Measurements from ENCODE around the gene HRK. TPM values are rescaled to one million over a fixed set of nuclear protein-coding genes. Genes with fewer than 3 reads are reported as not detected.

Gene HRK
- polyA plus RNA-seq, 3 donors, result 0.15 TPM; not detected in 2

DNA sequence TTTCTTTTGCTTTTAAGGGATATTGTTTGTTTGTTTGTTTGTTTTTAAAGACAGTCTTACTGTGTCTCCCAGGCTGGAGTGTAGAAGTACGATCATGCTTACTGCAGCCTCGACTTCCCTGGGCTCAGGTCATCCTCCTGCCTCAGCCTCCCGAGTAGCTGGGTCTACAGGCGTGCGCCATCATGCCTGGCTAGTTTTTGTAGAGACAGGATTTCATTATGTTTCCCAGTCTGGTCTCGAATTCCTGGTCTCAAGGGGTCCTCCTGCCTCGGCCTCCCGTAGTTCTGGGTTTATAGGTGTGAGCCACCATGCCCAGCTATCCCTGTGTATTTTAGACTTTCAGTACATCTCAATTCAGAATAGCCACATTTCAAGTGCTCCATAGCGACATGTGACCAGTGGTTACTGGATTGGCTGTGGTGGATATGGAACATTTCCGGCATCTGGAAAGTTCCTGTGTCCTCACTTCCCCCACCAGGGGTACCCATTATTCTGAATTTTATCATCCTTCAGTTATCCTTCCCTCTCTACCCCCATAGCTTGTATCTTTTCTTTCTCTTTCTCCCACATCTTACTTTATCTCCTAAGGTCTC, 61.1 kb downstream of the HRK start:
- Histone ChIP-seq H3K27me3 (ENCODE audit: control insufficient read depth in 2 of 2, insufficient read depth in 2 of 2, low read length in 2 of 2) (no peaks in the 10 kb centered on the region), H3K4me2 (replicated peaks; ENCODE audit: extremely low read depth, low read length, poor library complexity, severe bottlenecking) (peak overlapping the region; percentile 91), H3K4me1 (ENCODE audit: control insufficient read depth in 1 of 2, insufficient read depth in 2 of 2, low read length in 2 of 2) (peaks cover 10 to 12% of the 10 kb centered on the region in 2 donors), H2AFZ (ENCODE audit: insufficient read depth, low read depth, low read length, poor library complexity, severe bottlenecking) (no peak overlapping the region), H3K79me2 (ENCODE audit: insufficient read depth, low read length) (no peaks in the 10 kb centered on the region), H3K9ac (ENCODE audit: insufficient read depth, low read length, poor library complexity, severe bottlenecking) (no peak overlapping the region), H3K9me3 (replicated peaks in 1 of 2; ENCODE audit: control insufficient read depth in 1 of 2, insufficient read depth in 1 of 2, low read length in 2 of 2) (peaks cover 8 to 10% of the 10 kb centered on the region in 2 donors), H3K36me3 (replicated peaks in 1 of 2; ENCODE audit: control insufficient read depth in 1 of 2, insufficient read depth in 2 of 2, low read length in 2 of 2) (no peaks in the 10 kb centered on the region), H3K4me3 (replicated peaks in 1 of 3; ENCODE audit: low read depth in 2 of 3, low read length in 3 of 3) (peak overlapping the region in 1 of 3 experiments; percentile 89), H3K27ac (ENCODE audit: low read depth in 1 of 2, low read length in 2 of 2) (no peak overlapping the region), H4K20me1 (ENCODE audit: insufficient read depth, low read length) (no peaks in the 10 kb centered on the region)
- intact Hi-C loops (cut with micrococcal nuclease), result no loop called here
- Mint-ChIP-seq H3K27ac (peak overlapping the region in 2 of 7 donors; percentile 37 to 54), H3K9me3 (peaks cover 4 to 14% (median 9%) of the 10 kb centered on the region in 7 donors), H3K27me3 (ENCODE audit: low read depth in 3 of 3) (peaks cover 1 to 13% (median 7%) of the 10 kb centered on the region in 3 donors), H3K4me1 (peaks cover 15% of the 10 kb centered on the region), H3K4me3 (peak overlapping the region in 1 of 2 donors; percentile 35), H3K36me3 (no peaks in the 10 kb centered on the region)
- no peak for DNase-seq
- no peak for TF ChIP-seq CTCF (IDR thresholded peaks at IDR 0.05)
- 96% methylated on average over 9 of the region's 10 CpGs for WGBS (ENCODE audit: insufficient coverage)

GRCh38 chr12:116818948-116819832, 62.1 kb downstream of the HRK start:
- peak; percentile 74 to 91 (median 80) for DNase-seq
- H3K36me3 Mint-ChIP-seq, result no peaks in the 10 kb centered on the region
- Histone ChIP-seq H2AFZ (ENCODE audit: insufficient read depth, low read depth, low read length, poor library complexity, severe bottlenecking) (peak overlapping the region; percentile 99), H3K9ac (ENCODE audit: insufficient read depth, low read length, poor library complexity, severe bottlenecking) (peak overlapping the region; percentile 80), H3K36me3 (replicated peaks in 1 of 2; ENCODE audit: control insufficient read depth in 1 of 2, insufficient read depth in 2 of 2, low read length in 2 of 2) (no peaks in the 10 kb centered on the region), H3K9me3 (replicated peaks in 1 of 2; ENCODE audit: control insufficient read depth in 1 of 2, insufficient read depth in 1 of 2, low read length in 2 of 2) (peaks cover 0 to under 1% of the 10 kb centered on the region in 2 donors), H4K20me1 (ENCODE audit: insufficient read depth, low read length) (no peaks in the 10 kb centered on the region), H3K4me3 (replicated peaks in 1 of 3; ENCODE audit: low read depth in 2 of 3, low read length in 3 of 3) (peak overlapping the region; percentile 77 to 89 (median 89)), H3K79me2 (ENCODE audit: insufficient read depth, low read length) (no peaks in the 10 kb centered on the region), H3K27me3 (ENCODE audit: control insufficient read depth in 2 of 2, insufficient read depth in 2 of 2, low read length in 2 of 2) (no peaks in the 10 kb centered on the region), H3K4me2 (replicated peaks; ENCODE audit: extremely low read depth, low read length, poor library complexity, severe bottlenecking) (peak overlapping the region; percentile 91), H3K4me1 (ENCODE audit: control insufficient read depth in 1 of 2, insufficient read depth in 2 of 2, low read length in 2 of 2) (peaks cover 10 to 12% of the 10 kb centered on the region in 2 donors), H3K27ac (ENCODE audit: low read depth in 1 of 2, low read length in 2 of 2) (peak overlapping the region; percentile 54 to 77)
- H3K27me3 Mint-ChIP-seq (ENCODE audit: low read depth in 3 of 3), result peaks cover 1 to 13% (median 5%) of the 10 kb centered on the region in 3 donors
- intact Hi-C loops (cut with micrococcal nuclease), result loop anchor here (2.0 to 5.0 kb wide), 2 partner anchors 80 to 82 kb away; partner anchors contain the start of genes RNFT2 (in 2 of the 2) and SPRING1 (in 2 of the 2)
- under 1% methylated on average over 63 of the region's 70 CpGs for WGBS (ENCODE audit: insufficient coverage)
- TF ChIP-seq CTCF (IDR thresholded peaks at IDR 0.05), result no peak
- H3K27ac Mint-ChIP-seq, result peak overlapping the region; percentile 90 to 96 (median 93)
- H3K4me3 Mint-ChIP-seq, result peak overlapping the region; percentile 96 to 99
- peaks cover 15% of the 10 kb centered on the region for H3K4me1 Mint-ChIP-seq
- H3K9me3 Mint-ChIP-seq, result peaks cover 0 to 5% (median 0%) of the 10 kb centered on the region in 7 donors
